GM19025 (cell line): ENCODE measurements around the gene ZNF341.

Experiments
- ATAC-seq: cut with Tn5 transposase; IDR thresholded peaks from one replicate; pipeline ENCODE4 v1.9.1; 2021; ENCODE audit warnings: mild to moderate bottlenecking, low read depth, moderate library complexity; ENCODE audit not compliant: unreplicated experiment

The ZNF341 gene

GRCh38 chr20:33819456-33819855 is 87.7 kb downstream of the ZNF341 start:
- ATAC-seq = no peak

GRCh38 chr20:33820362-33820761 is 88.6 kb downstream of the ZNF341 start:
- no peak for ATAC-seq

GRCh38 chr20:33821270-33821836 is 89.6 kb downstream of the ZNF341 start:
- ATAC-seq = no peak

GRCh38 chr20:33822423-33822822 is 90.6 kb downstream of the ZNF341 start:
- ATAC-seq = no peak

GRCh38 chr20:33822991-33823390 is 91.2 kb downstream of the ZNF341 start:
- no peak for ATAC-seq

- no peak for ATAC-seq
Observed at GRCh38 chr20:33824852-33825251, 93.1 kb downstream of the ZNF341 start.

- no peak for ATAC-seq
Observed at GRCh38 chr20:33825340-33826269, 93.8 kb downstream of the ZNF341 start.

GRCh38 chr20:33826270-33826897 is 94.6 kb downstream of the ZNF341 start:
- no peak for ATAC-seq

- no peak for ATAC-seq
Observed at GRCh38 chr20:33827109-33827508, 95.3 kb downstream of the ZNF341 start.

GRCh38 chr20:33827634-33828325 is 96.0 kb downstream of the ZNF341 start:
- ATAC-seq = no peak

- ATAC-seq = no peak
Observed at GRCh38 chr20:33828326-33828844, 96.6 kb downstream of the ZNF341 start.

GRCh38 chr20:33828967-33829560 is 97.3 kb downstream of the ZNF341 start:
- ATAC-seq = no peak

- ATAC-seq = no peak
Observed at GRCh38 chr20:33829636-33830035, 97.8 kb downstream of the ZNF341 start.

GRCh38 chr20:33830371-33830770 is 98.6 kb downstream of the ZNF341 start:
- no peak for ATAC-seq

- no peak for ATAC-seq
Observed at GRCh38 chr20:33832103-33832804, 100.5 kb downstream of the ZNF341 start.

- no peak for ATAC-seq
Observed at GRCh38 chr20:33833333-33833732, 101.5 kb downstream of the ZNF341 start.

GRCh38 chr20:33835615-33836172 is 103.9 kb downstream of the ZNF341 start:
- no peak for ATAC-seq

- ATAC-seq = no peak
Observed at GRCh38 chr20:33836277-33836676, 104.5 kb downstream of the ZNF341 start.

- ATAC-seq = no peak
Observed at GRCh38 chr20:33837096-33837830, 105.5 kb downstream of the ZNF341 start.
